PFSK-1 (cell line): ENCODE measurements around the gene USPL1.

ENCODE experiments used
- FOXP2 ChIP-seq: optimal IDR thresholded peaks from 2 replicates; pipeline ENCODE3; 2011; ENCODE audit warnings: borderline replicate concordance, control low read depth, inconsistent platforms; ENCODE audit not compliant: insufficient read depth; ENCODE audit errors: extremely low read length, extremely low read depth
- POLR2AphosphoS5 ChIP-seq: IDR thresholded peaks from 2 replicates; pipeline ENCODE4 v1.6.1; 2012; ENCODE audit warnings: low read depth, mild to moderate bottlenecking, control low read depth, low read length, moderate library complexity
- REST ChIP-seq, 2 experiments: IDR thresholded peaks; 2 replicates each; pipeline versions ENCODE4 v1.6.1 to v1.8.0; 2011 to 2012; ENCODE audit warnings: low read depth in 2 of 2, low read length in 2 of 2, control low read depth in 1 of 2, inconsistent platforms in 1 of 2, mild to moderate bottlenecking in 1 of 2, moderate library complexity in 1 of 2; ENCODE audit not compliant: insufficient read depth in 1 of 2
- SIN3A ChIP-seq: IDR thresholded peaks from 2 replicates; pipeline ENCODE4 v1.6.1; 2012; ENCODE audit warnings: mild to moderate bottlenecking, low read length, moderate library complexity, borderline replicate concordance; ENCODE audit not compliant: insufficient read depth
- TAF1 ChIP-seq: IDR thresholded peaks from 2 replicates; pipeline ENCODE4 v1.6.1; 2012; ENCODE audit warnings: low read length, control low read depth, borderline replicate concordance; ENCODE audit not compliant: insufficient read depth

GRCh38 chr13:30610311-30610710 is 7.4 kb upstream of the USPL1 start:
- no peak for TF ChIP-seq TAF1
- TF ChIP-seq REST (IDR thresholded peaks at IDR 0.05; ENCODE audit: insufficient read depth in 1 of 2, low read depth in 2 of 2, low read length in 2 of 2), result no peak
- TF ChIP-seq POLR2AphosphoS5, result no peak
- no peak for TF ChIP-seq SIN3A
- no peak for TF ChIP-seq FOXP2
